GM23248 (cell line): ENCODE data around the gene CAMKK1. TPM values are rescaled to one million over a fixed set of nuclear protein-coding genes. Genes with fewer than 3 reads are reported as not detected.
"Not testable (repeated sequence)": the region's sequence is repeated elsewhere in the genome, so short reads cannot be mapped to it uniquely, and the experiment has no call there.

Source experiments
- DNase-seq: peaks from one replicate; pipeline ENCODE4 v3.0.0-alpha.2; 2015
- H2AFZ ChIP-seq: fragments of 200-600 bp; sonication (generic); 2 replicates; pipeline ENCODE4 v1.6.1; 2016; ENCODE audit warnings: antibody characterized with exemption
- H3F3A ChIP-seq: fragments of 200-600 bp; sonication (generic); 2 replicates; pipeline ENCODE4 v1.6.1; 2016; ENCODE audit warnings: mild to moderate bottlenecking, antibody characterized with exemption, mixed run types; ENCODE audit not compliant: insufficient read depth
- H3K27ac ChIP-seq: fragments of 200-600 bp; sonication (generic); 2 replicates; pipeline ENCODE4 v1.5.1; 2016; ENCODE audit warnings: mild to moderate bottlenecking
- H3K27me3 ChIP-seq: fragments of 200-600 bp; sonication (generic); replicated peaks from 2 replicates; pipeline ENCODE4 v1.6.1; 2016; ENCODE audit warnings: mild to moderate bottlenecking; ENCODE audit not compliant: insufficient read depth
- H3K36me3 ChIP-seq: fragments of 200-600 bp; sonication (generic); 2 replicates; pipeline ENCODE4 v1.6.1; 2016; ENCODE audit warnings: low read depth, mild to moderate bottlenecking
- H3K4me1 ChIP-seq: fragments of 200-600 bp; sonication (generic); 2 replicates; pipeline ENCODE4 v1.6.1; 2016; ENCODE audit warnings: mild to moderate bottlenecking; ENCODE audit not compliant: insufficient read depth
- H3K4me2 ChIP-seq: fragments of 200-600 bp; sonication (generic); one replicate; pipeline ENCODE4 v1.6.1; 2016; ENCODE audit warnings: mild to moderate bottlenecking; ENCODE audit not compliant: unreplicated experiment
- H3K4me3 ChIP-seq: fragments of 200-600 bp; sonication (generic); 2 replicates; pipeline ENCODE4 v1.5.1; 2016; ENCODE audit warnings: mild to moderate bottlenecking
- H3K79me2 ChIP-seq: fragments of 200-600 bp; sonication (generic); 2 replicates; pipeline ENCODE4 v1.6.1; 2016; ENCODE audit warnings: mild to moderate bottlenecking; ENCODE audit not compliant: insufficient read depth
- H3K9ac ChIP-seq: fragments of 200-600 bp; sonication (generic); 2 replicates; pipeline ENCODE4 v1.6.1; 2016; ENCODE audit warnings: mild to moderate bottlenecking
- H3K9me2 ChIP-seq: fragments of 200-600 bp; sonication (generic); 2 replicates; pipeline ENCODE4 v1.6.1; 2016; ENCODE audit warnings: mixed run types, mild to moderate bottlenecking, moderate library complexity; ENCODE audit not compliant: insufficient read depth
- H3K9me3 ChIP-seq: fragments of 200-600 bp; sonication (generic); one replicate; pipeline ENCODE4 v1.6.1; 2017; ENCODE audit warnings: low read depth
- H4K20me1 ChIP-seq: fragments of 200-600 bp; sonication (generic); 2 replicates; pipeline ENCODE4 v1.6.0; 2016; ENCODE audit not compliant: insufficient read depth
- EZH2 ChIP-seq: fragments of 200-600 bp; sonication (generic); IDR thresholded peaks from 2 replicates; pipeline ENCODE4 v1.6.1; 2018; ENCODE audit warnings: antibody characterized with exemption, mild to moderate bottlenecking; ENCODE audit not compliant: insufficient read depth, poor library complexity, severe bottlenecking
- EZH2phosphoT487 ChIP-seq: fragments of 200-600 bp; sonication (generic); IDR thresholded peaks from 2 replicates; pipeline ENCODE4 v1.6.1; 2018; ENCODE audit warnings: antibody characterized with exemption, moderate library complexity, mild to moderate bottlenecking, low read depth; ENCODE audit not compliant: insufficient read depth
- WGBS, 2 experiments: methylation state at CpG; one replicate each; pipeline ENCODE4 v1.1.6; 2015 to 2017; ENCODE audit warnings: low lambda C conversion rate in 2 of 2, low coverage in 1 of 2; ENCODE audit errors: missing lambda C conversion rate in 2 of 2; 5-methylcytosine and 5-hydroxymethylcytosine counted together
- in situ Hi-C: fragments of 300-500 bp; cut with MboI; formaldehyde crosslinking; loops from 2 replicates; pipeline ENCODE4 v1.15.0; 2020
- polyA plus RNA-seq: library from polyadenylated mRNA; unstranded; fragments of >200 nt; fragmentation: Nextera tagmentation; extraction: Ambion mirVana; gene quantifications from 2 replicates; pipeline ENCODE4 v1.2.1, GENCODE V29; 2016
- total RNA-seq: library from RNA; depleted of rRNA; stranded (reverse); fragments of >200 nt; shearing (Covaris generic); gene quantifications from 2 replicates; pipeline ENCODE4 v1.2.3, GENCODE V29; 2014

Gene CAMKK1
- total and polyA plus RNA-seq, 2 experiments from 2014 or later = 4.0 to 4.5 TPM

DNA sequence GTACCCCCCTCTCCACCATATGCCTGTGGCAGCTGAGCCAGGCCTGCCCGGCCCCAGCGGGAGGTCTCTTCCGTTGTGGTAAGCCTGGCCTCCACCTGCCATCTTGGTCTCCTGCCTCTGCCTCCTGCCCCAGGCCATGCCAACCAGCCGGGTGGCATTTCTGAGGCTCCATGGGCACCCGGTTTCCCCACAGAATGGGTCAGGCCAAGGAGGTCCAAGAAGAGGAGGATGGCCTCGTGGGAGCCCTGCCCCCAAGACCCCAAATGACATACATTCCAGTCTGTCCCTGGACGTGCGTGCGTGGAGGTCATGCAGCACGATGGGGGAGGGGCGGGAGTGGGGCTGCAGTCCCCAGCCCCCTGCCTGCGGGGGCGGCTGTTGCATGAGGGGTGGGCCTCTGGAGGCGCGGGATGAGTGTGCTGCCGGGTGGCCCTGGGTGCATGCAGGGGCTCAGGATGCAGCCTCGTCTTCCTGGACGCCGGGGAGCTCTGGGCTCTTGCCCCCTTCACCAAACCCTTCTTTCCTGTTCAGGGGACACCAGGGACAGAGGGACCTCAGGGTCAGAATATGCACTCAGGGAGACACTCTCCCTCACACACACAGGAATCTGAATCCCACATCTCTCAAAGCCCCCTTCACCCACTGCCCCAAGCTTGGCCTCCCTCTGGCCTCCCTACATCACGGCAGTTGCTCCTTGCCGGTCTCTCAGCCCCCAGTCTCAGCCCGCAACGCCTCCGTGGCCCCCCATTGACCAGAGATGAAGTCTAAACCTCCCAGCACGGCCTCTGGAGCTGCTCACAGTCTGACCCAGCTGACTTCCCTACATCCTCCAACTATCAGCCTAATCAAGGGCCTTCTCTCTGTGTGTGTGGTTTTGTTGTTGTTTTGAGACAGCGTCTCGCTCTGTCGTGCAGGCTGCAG lies 30.8 kb downstream of the CAMKK1 start:
- Histone ChIP-seq H3F3A (no peaks in the 10 kb centered on the region), H3K4me2 (no peak overlapping the region), H3K9me3 (no peaks in the 10 kb centered on the region), H4K20me1 (no peaks in the 10 kb centered on the region), H3K9ac (no peak overlapping the region), H3K27ac (no peak overlapping the region), H3K36me3 (no peaks in the 10 kb centered on the region), H2AFZ (no peak overlapping the region), H3K79me2 (no peaks in the 10 kb centered on the region), H3K27me3 (no peaks in the 10 kb centered on the region), H3K4me3 (no peak overlapping the region), H3K9me2 (no peaks in the 10 kb centered on the region), H3K4me1 (peaks cover 9% of the 10 kb centered on the region; the same call in 1 of the 2 replicates)
- TF ChIP-seq EZH2phosphoT487 = no peak
- no peak for TF ChIP-seq EZH2
- WGBS, 2 experiments = 87% methylated on average over 22 to 23 of the region's 28 CpGs
- DNase-seq = no peak
- in situ Hi-C loops = no loop called here

DNA sequence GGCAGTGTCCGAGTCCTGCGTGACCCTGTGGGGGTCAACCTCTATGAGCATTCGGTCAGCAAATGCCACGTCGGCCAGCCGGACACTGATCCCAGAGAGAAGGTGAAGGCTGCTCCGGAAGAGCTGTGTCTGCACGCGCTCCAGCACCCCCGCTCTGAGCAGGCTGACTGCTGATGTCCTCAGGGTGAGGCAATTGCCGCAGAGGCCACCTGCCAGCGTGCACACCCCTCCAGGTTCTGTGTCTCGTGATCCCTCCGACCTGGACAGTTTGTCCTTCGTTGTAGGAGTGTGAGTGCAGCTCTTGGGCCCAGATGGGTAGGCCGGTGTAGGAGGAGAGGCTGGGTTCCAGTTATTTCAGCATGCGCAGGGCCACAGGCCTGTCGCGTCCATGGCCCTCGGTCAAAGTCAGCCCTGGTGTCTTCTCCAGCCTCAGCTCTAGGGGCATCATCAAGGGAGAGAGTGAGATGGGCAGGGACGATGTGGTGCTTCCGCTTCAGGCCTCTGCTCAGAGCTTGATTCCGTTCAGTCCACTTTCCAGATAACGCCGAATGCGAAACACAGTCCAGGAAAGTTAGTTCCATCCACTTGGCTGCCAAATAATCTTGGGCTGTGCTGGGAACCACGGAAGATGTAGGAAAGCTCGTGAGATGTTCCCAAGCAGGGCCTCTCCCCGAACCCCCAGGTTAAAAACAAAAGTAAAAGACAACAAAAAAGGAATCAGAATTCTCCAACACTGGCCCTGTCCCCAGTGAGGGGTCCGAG lies 31.7 kb downstream of the CAMKK1 start:
- H3K27me3 ChIP-seq = no peaks in the 10 kb centered on the region
- no peaks in the 10 kb centered on the region for H3K79me2 ChIP-seq
- in situ Hi-C loops = no loop called here
- no peak overlapping the region for H3K4me3 ChIP-seq
- TF ChIP-seq EZH2 (no peak), EZH2phosphoT487 (no peak)
- H3K36me3 ChIP-seq = no peaks in the 10 kb centered on the region
- H4K20me1 ChIP-seq = no peaks in the 10 kb centered on the region
- no peaks in the 10 kb centered on the region for H3K9me2 ChIP-seq
- no peak for DNase-seq
- no peaks in the 10 kb centered on the region for H3F3A ChIP-seq
- H3K9ac ChIP-seq = no peak overlapping the region
- H3K9me3 ChIP-seq = no peaks in the 10 kb centered on the region
- H2AFZ ChIP-seq = no peak overlapping the region
- H3K4me2 ChIP-seq = no peak overlapping the region
- H3K27ac ChIP-seq = no peak overlapping the region
- WGBS, 2 experiments = 93 to 95% methylated on average over 29 to 30 of the region's 30 CpGs
- peaks cover 9% of the 10 kb centered on the region; the same call in 1 of the 2 replicates for H3K4me1 ChIP-seq

DNA sequence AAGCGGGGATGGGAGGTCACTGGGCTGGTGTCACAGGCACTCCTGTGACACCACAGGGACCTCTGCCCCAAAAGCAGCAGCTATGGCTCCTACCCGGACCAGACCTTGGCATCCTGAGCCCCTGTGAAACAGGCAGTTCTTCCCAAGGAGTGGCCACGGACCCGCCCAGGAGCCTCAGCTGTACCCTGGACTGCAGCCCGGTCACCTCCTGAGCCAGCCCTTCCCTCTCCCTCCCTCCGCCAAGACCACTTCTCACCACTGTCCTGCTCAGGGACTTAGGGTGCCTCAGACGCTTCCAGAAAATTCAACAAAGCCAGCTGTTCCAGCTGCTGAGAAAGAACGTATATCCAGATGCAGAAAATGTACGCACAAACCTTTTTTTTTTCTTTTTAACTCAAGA lies 32.9 kb downstream of the CAMKK1 start:
- no peaks in the 10 kb centered on the region for H3K27me3 ChIP-seq
- no peaks in the 10 kb centered on the region for H3K36me3 ChIP-seq
- peaks cover 2% of the 10 kb centered on the region; the same call in 1 of the 2 replicates for H3K4me1 ChIP-seq
- TF ChIP-seq EZH2phosphoT487 (no peak), EZH2 (no peak)
- H4K20me1 ChIP-seq = no peaks in the 10 kb centered on the region
- no peak overlapping the region for H3K4me2 ChIP-seq
- 90 to 96% methylated on average over 9 of the region's 9 CpGs for WGBS, 2 experiments
- DNase-seq = no peak
- no peaks in the 10 kb centered on the region for H3F3A ChIP-seq
- H2AFZ ChIP-seq = no peak overlapping the region
- H3K4me3 ChIP-seq = no peak overlapping the region
- no peaks in the 10 kb centered on the region for H3K9me2 ChIP-seq
- no peak overlapping the region for H3K9ac ChIP-seq
- in situ Hi-C loops = no loop called here
- H3K79me2 ChIP-seq = no peaks in the 10 kb centered on the region
- no peak overlapping the region for H3K27ac ChIP-seq
- H3K9me3 ChIP-seq = no peaks in the 10 kb centered on the region

DNA sequence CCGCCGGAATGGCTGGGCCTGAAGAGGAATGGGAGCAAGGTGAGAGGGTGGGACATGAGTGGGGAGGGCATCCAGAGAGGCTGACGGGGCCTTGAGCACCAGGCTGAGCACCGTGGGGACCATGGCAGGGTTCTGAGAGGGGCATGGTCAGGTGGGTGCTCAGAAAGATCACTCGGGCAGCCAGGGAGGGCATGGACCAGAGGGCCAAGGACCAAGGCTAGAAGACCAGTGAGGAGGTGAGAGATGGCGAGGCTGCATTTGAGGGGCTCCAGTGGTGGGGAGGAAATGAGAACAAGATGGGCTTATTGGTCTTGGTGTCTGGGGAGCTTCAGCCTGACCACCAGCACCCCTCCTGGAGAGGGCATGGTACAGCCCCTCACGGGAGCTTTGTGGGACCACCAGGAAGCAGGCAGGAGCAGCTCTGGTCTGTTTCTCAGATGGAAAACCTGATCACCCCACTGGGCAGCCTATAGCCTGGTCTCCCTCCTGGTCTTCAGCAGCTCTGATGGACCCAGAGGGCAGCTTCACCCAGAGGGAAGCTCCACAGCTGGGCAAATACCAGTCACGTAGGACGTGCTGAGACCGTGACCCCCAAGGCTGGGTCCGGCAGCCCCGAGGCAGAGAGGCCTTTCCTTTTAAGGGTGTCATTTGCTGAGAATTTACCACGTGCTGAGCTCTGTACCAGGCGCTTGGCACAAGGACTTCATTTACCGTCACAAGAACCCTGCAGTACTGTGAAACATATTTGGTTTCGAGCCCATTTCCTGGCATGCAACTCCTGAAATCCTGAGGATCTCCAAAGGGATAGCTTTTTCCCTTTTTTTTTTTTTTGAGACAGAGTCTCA lies 35.4 kb downstream of the CAMKK1 start:
- Histone ChIP-seq H3K27me3 (no peaks in the 10 kb centered on the region), H3K36me3 (no peaks in the 10 kb centered on the region), H3K79me2 (no peaks in the 10 kb centered on the region), H2AFZ (no peak overlapping the region), H3K9ac (no peak overlapping the region), H3K4me3 (no peak overlapping the region), H3K9me3 (no peaks in the 10 kb centered on the region), H3K4me2 (no peak overlapping the region), H4K20me1 (no peaks in the 10 kb centered on the region), H3K27ac (no peak overlapping the region), H3F3A (no peaks in the 10 kb centered on the region), H3K4me1 (no peaks in the 10 kb centered on the region), H3K9me2 (no peaks in the 10 kb centered on the region)
- WGBS, 2 experiments = 72 to 74% methylated on average over 16 of the region's 16 CpGs
- no peak for TF ChIP-seq EZH2phosphoT487
- no peak for TF ChIP-seq EZH2
- DNase-seq = no peak
- in situ Hi-C loops = no loop called here

DNA sequence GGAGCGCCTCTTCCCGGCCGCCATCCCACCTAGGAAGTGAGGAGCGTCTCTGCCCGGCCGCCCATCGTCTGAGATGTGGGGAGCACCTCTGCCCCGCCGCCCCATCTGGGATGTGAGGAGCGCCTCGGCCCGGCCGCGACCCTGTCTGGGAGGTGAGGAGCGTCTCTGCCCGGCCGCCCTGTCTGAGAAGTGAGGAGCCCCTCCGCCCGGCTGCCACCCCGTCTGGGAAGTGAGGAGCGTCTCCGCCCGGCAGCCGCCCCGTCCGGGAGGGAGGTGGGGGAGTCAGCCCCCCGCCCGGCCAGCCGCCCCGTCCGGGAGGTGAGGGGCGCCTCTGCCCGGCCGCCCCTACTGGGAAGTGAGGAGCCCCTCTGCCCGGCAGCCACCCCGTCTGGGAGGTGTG lies 38.6 kb downstream of the CAMKK1 start:
- WGBS, 2 experiments = 95% methylated on average over 24 of the region's 36 CpGs; no CpG with 5 or more reads in 1 of the 2 experiments
- H3K27me3 ChIP-seq, H3K36me3 ChIP-seq, H3K4me2 ChIP-seq, H3K9me3 ChIP-seq, H3K4me1 ChIP-seq, H3K27ac ChIP-seq, H3F3A ChIP-seq, H3K79me2 ChIP-seq, DNase-seq, H3K4me3 ChIP-seq, H2AFZ ChIP-seq, H3K9me2 ChIP-seq, H3K9ac ChIP-seq, in situ Hi-C loops, H4K20me1 ChIP-seq: not testable (repeated sequence)
